NCI-H1436 (cell line): Measurements from ENCODE around the gene GRPEL1.

Experiments
- DNase-seq: peaks from one replicate; lab custom pipeline; 2025; lab: John Stamatoyannopoulos, UW

Gene GRPEL1

GRCh38 chr4:7023486-7023885 is 44.4 kb downstream of the GRPEL1 start:
- DNase-seq: no peak

GRCh38 chr4:7021930-7022664 is 45.8 kb downstream of the GRPEL1 start:
- DNase-seq: no peak

DNA sequence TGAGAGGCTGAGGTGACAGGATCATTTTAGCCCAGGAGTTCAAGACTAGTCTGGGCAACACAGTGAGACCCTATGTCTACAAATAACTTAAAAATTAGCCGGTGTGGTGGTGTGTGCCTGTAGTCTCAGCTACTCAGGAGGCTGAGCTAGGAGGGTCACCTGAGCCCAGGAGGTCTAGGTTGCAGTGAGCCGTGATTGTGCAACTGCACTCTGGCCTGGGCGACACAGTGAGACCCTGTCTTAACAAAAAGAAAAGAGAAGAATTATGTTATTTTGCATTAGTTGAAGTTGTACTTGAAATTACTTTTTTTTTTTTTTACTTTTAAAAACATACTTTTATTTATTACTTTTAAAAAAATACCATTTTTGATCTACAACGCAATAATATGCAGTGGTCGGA is 46.5 kb downstream of the GRPEL1 start:
- DNase-seq: no peak

DNA sequence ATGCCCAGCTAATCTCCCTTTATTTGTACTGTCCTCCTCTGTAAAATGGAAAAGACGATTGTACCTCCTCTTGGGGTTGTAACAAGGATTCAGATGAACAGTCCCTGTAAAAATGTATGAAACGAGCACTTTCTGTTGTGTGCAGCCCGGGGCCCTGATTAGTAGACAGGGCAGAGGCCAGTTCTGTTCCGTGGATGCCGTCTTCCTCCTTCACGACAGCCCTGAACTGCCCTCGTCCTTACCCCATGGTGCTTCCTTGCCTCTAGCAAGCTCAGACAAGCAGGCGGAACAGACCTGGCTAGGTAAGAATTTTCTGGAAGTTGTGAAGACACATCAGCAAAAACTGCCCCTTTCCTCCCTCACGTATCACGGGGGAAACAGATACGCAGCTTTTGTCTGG is 47.0 kb downstream of the GRPEL1 start:
- no peak for DNase-seq

DNA sequence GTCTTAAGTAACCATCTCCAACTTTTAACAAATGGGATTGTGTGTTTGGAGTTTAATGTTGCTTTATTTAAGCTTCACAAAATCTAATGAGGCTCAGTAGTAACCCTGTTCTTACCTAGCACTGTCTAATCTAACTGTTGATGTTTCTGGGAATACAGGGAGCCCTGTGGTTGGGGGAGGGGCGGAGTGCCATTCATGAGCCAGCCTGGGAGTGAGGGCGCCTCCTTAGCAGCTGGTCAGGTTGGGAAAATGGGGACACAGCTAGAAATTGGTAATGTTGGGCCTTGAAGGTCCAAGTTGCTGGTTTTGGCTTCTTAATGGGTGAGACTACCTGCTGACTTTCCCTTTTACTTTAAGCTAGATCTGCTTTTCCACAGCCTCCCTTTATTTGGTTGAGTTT is 47.6 kb downstream of the GRPEL1 start:
- DNase-seq: no peak

GRCh38 chr4:7019367-7019766 is 48.5 kb downstream of the GRPEL1 start:
- DNase-seq: no peak

GRCh38 chr4:7018281-7018680 is 49.6 kb downstream of the GRPEL1 start:
- no peak for DNase-seq

- DNase-seq: no peak
These were observed 50.3 kb downstream of the GRPEL1 start for GRCh38 chr4:7017446-7018048.

GRCh38 chr4:7016512-7016911 is 51.4 kb downstream of the GRPEL1 start:
- no peak for DNase-seq

GRCh38 chr4:7016086-7016485 is 51.8 kb downstream of the GRPEL1 start:
- no peak for DNase-seq

- no peak for DNase-seq
These were observed 52.4 kb downstream of the GRPEL1 start for GRCh38 chr4:7015383-7016035.

GRCh38 chr4:7014815-7015214 is 53.0 kb downstream of the GRPEL1 start:
- no peak for DNase-seq

DNA sequence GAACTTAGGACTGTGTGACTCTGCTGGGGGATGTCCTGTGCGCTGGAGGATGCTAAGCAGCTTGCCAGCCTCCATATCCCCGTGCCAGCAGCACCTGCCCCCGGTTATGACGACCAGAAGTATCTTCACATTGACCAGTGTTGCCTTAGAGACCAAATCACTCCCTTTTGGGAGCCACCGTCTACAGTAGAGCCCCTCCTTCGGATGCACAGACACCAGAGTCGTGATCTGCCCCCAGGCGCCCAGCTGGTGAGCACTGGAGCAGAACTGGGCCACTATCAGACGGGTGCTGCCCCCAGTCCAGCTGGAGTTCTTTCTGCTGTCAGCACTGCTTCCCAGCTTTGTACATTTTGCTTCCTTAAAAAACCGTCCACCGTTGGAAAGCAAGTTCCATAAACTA is 54.7 kb downstream of the GRPEL1 start:
- DNase-seq: no peak

- DNase-seq: no peak
These were observed 58.3 kb downstream of the GRPEL1 start for GRCh38 chr4:7009564-7009963.
